Stimulated activated CD8-positive, alpha-beta memory T cell treated with anti-CD3 and anti-CD28 coated beads, Interleukin-4, amount 100 ng/mL, for 1 hour (primary cell): ENCODE data around the gene MAGI3.
A peak's percentile ranks its signal among the peaks of the same experiment; 100 is the strongest.

ENCODE experiments used
- DNase-seq, 2 donors: peaks; one replicate each; pipeline ENCODE4 v3.0.0-alpha.2; 2020; ENCODE audit warnings: low read depth in 2 of 2, low spot score in 1 of 2

MAGI3 gene

GRCh38 chr1:113389953-113390834 is at the start of gene MAGI3:
TSS of gene MAGI3 (plus strand) at chr1:113390515. CDS start at chr1:113391034, 519 bp downstream.
- peak; percentile 73 to 80 for DNase-seq

- DNase-seq = no peak
Measured at GRCh38 chr1:113353580-113353979, 36.7 kb upstream of the MAGI3 start.

GRCh38 chr1:113363935-113364334 is 26.4 kb upstream of the MAGI3 start:
- DNase-seq = no peak

- no peak for DNase-seq
Measured at GRCh38 chr1:113369040-113369439, 21.3 kb upstream of the MAGI3 start.

GRCh38 chr1:113369699-113370098 is 20.6 kb upstream of the MAGI3 start:
- no peak for DNase-seq

- DNase-seq = no peak
Measured at GRCh38 chr1:113370868-113371267, 19.4 kb upstream of the MAGI3 start.

- DNase-seq = no peak
Measured at GRCh38 chr1:113372546-113372945, 17.8 kb upstream of the MAGI3 start.

GRCh38 chr1:113373644-113374043 is 16.7 kb upstream of the MAGI3 start:
- DNase-seq = no peak

- no peak for DNase-seq
Measured at GRCh38 chr1:113375878-113376277, 14.4 kb upstream of the MAGI3 start.

- DNase-seq = no peak
Measured at GRCh38 chr1:113380075-113380474, 10.2 kb upstream of the MAGI3 start.

- DNase-seq = no peak
Measured at GRCh38 chr1:113388017-113388620, 2.2 kb upstream of the MAGI3 start.

- DNase-seq = no peak
Measured at GRCh38 chr1:113388621-113389358, 1.5 kb upstream of the MAGI3 start.

GRCh38 chr1:113389359-113389952 is 859 bp upstream of the MAGI3 start:
- no peak for DNase-seq

- peak in 1 of 2 donors; percentile 10 for DNase-seq
Measured at GRCh38 chr1:113390871-113391648, 745 bp downstream of the MAGI3 start.

- DNase-seq = no peak
Measured at GRCh38 chr1:113391649-113392271, 1.4 kb downstream of the MAGI3 start.

GRCh38 chr1:113392541-113393128 is 2.3 kb downstream of the MAGI3 start:
- no peak for DNase-seq

- no peak for DNase-seq
Measured at GRCh38 chr1:113394043-113394862, 3.9 kb downstream of the MAGI3 start.

GRCh38 chr1:113394863-113395259 is 4.5 kb downstream of the MAGI3 start:
- no peak for DNase-seq

- no peak for DNase-seq
Measured at GRCh38 chr1:113396102-113396501, 5.8 kb downstream of the MAGI3 start.
